Aorta (tissue), 5 donors: Measurements from ENCODE around the gene NUBP2. TPM values are rescaled to one million over a fixed set of nuclear protein-coding genes. Genes with fewer than 3 reads are reported as not detected.

Source experiments
- ATAC-seq: fragments of 200-7000 bp; cut with Tn5 transposase; one replicate; pipeline ENCODE4 v1.9.1; 2022; ENCODE audit warnings: moderate library complexity; ENCODE audit not compliant: low FRiP score
- DNase-seq, 2 donors: peaks; one replicate each; pipeline ENCODE4 v3.0.0-alpha.2; 2020
- H3K27ac ChIP-seq, 2 donors: one replicate each; pipeline ENCODE4 v1.5.1; 2013; ENCODE audit warnings: low read length in 2 of 2, mild to moderate bottlenecking in 2 of 2, moderate library complexity in 2 of 2, control low read depth in 1 of 2, inconsistent platforms in 1 of 2, low read depth in 1 of 2
- H3K27me3 ChIP-seq, 2 donors: one replicate each; pipeline ENCODE4 v1.6.1; 2013; ENCODE audit warnings: control low read depth in 1 of 2, low read length in 1 of 2, mild to moderate bottlenecking in 1 of 2, moderate library complexity in 1 of 2; ENCODE audit not compliant: insufficient read depth in 2 of 2, control insufficient read depth in 1 of 2
- H3K36me3 ChIP-seq, 2 donors: one replicate each; pipeline ENCODE4 v1.6.1; 2013; ENCODE audit warnings: control low read depth in 1 of 2, low read length in 1 of 2, mild to moderate bottlenecking in 1 of 2; ENCODE audit not compliant: insufficient read depth in 2 of 2, control insufficient read depth in 1 of 2
- H3K4me1 ChIP-seq, 2 donors: one replicate each; pipeline ENCODE4 v1.6.1; 2013; ENCODE audit warnings: low read length in 2 of 2, control low read depth in 1 of 2, mild to moderate bottlenecking in 1 of 2, moderate library complexity in 1 of 2; ENCODE audit not compliant: insufficient read depth in 2 of 2, control insufficient read depth in 1 of 2
- H3K4me3 ChIP-seq, 2 donors: one replicate each; pipeline ENCODE4 v1.5.1; 2013; ENCODE audit warnings: low read length in 2 of 2, control low read depth in 1 of 2, mild to moderate bottlenecking in 1 of 2
- H3K9me3 ChIP-seq: one replicate; pipeline ENCODE4 v1.6.1; 2013; ENCODE audit warnings: mild to moderate bottlenecking, low read length; ENCODE audit not compliant: control insufficient read depth
- WGBS, 2 donors: extraction: QIAGEN DNeasy Blood & Tissue Kit; methylation state at CpG; one replicate each; pipeline ENCODE4 v1.1.7; 2013; 5-methylcytosine and 5-hydroxymethylcytosine counted together
- intact Hi-C, 2 donors: fragments of 100-400 bp; cut with DNase I; formaldehyde crosslinking; loops; one replicate each; pipeline versions ENCODE4 v1.14.2 to v1.15.0; 2022
- polyA plus RNA-seq, 2 donors: library from polyadenylated mRNA; stranded (reverse); fragments of 200-250 nt; gene quantifications; one replicate each; pipeline ENCODE4 v1.2.3, GENCODE V29; 2013
- total RNA-seq, 2 donors: library from RNA; stranded (reverse); fragmentation: NEBNext Ultra II Directional; extraction: Animal tissue kit (Norgen Biotek cat#: 25700); gene quantifications; one replicate each; pipeline ENCODE4 v1.2.1, GENCODE V29; 2021
- donor health status: healthy with polysubstance abuse.
- donor health status: Bipolar disorder and iron deficiency.
- donor health status: DM: no; HTN: no; CAD: no.
- donor health status: DM: no; HTN: no; CAD: no.
- donor health status: DM: yes; HTN: yes; CAD: no.

The NUBP2 gene
- total and polyA plus RNA-seq, 4 donors: 30.7 to 92.4 (median 44.1) TPM

- Histone ChIP-seq H3K9me3 (no peaks in the 10 kb centered on the region), H3K4me1 (no peaks in the 10 kb centered on the region), H3K27me3 (no peaks in the 10 kb centered on the region), H3K4me3 (no peak overlapping the region), H3K36me3 (peaks cover 0 to 7% of the 10 kb centered on the region in 2 donors), H3K27ac (no peak overlapping the region)
- intact Hi-C loops: no loop called here
- ATAC-seq (no peak), DNase-seq (peak in 1 of 2 donors; percentile 47)
- 81% methylated on average over 34 of the region's 34 CpGs for WGBS, 2 donors
Measured at GRCh38 chr16:1778200-1779179, 4.3 kb upstream of the NUBP2 start.

GRCh38 chr16:1779234-1779701 lies 3.5 kb upstream of the NUBP2 start:
- 77 to 79% methylated on average over 8 of the region's 8 CpGs for WGBS, 2 donors
- no peak overlapping the region for H3K27ac ChIP-seq
- intact Hi-C loops: no loop called here
- H3K4me3 ChIP-seq: no peak overlapping the region
- H3K27me3 ChIP-seq: no peaks in the 10 kb centered on the region
- no peaks in the 10 kb centered on the region for H3K4me1 ChIP-seq
- H3K9me3 ChIP-seq: no peaks in the 10 kb centered on the region
- ATAC-seq: no peak
- DNase-seq: no peak
- peaks cover 0 to 7% of the 10 kb centered on the region in 2 donors for H3K36me3 ChIP-seq

- WGBS, 2 donors: 75 to 79% methylated on average over 25 to 27 of the region's 27 CpGs
- intact Hi-C loops: loop anchor here in 1 of 2 donors (5.0 kb wide), 2 partner anchors 47 to 473 kb away; partner anchors contain the start of genes FAHD1, HAGH and UBE2I
- H3K27me3 ChIP-seq: no peaks in the 10 kb centered on the region
- no peak overlapping the region for H3K4me3 ChIP-seq
- H3K36me3 ChIP-seq: peaks cover 0 to 7% of the 10 kb centered on the region in 2 donors
- H3K9me3 ChIP-seq: no peaks in the 10 kb centered on the region
- ATAC-seq (no peak), DNase-seq (peak in 1 of 2 donors; percentile 38)
- no peaks in the 10 kb centered on the region for H3K4me1 ChIP-seq
- no peak overlapping the region for H3K27ac ChIP-seq
Measured at GRCh38 chr16:1779741-1780676, 2.8 kb upstream of the NUBP2 start.

DNA sequence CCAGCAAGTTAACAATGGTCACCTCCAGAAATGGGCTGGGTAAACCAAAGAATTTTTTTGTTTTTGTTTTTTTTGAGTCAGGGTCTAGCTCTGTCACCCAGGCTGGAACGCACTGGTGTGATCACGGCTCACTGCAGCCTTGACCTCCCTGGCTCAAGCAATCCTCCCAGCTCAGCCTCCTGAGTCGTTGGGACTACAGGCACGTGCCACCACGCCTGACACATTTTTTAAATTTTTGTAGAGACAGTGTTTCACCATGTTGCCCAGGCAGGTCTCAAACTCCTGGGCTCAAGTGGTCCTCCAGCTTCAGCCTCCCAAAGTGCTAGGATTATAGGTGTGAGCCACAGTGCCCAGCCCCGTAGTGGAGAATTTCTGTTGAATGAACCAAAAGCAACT lies 2.1 kb upstream of the NUBP2 start:
- WGBS, 2 donors: 67 to 69% methylated on average over 6 of the region's 6 CpGs
- DNase-seq: peak in 1 of 2 donors; percentile 24
- no peaks in the 10 kb centered on the region for H3K4me1 ChIP-seq
- ATAC-seq: no peak
- H3K4me3 ChIP-seq: no peak overlapping the region
- intact Hi-C loops: loop anchor here in 1 of 2 donors (5.0 kb wide), 2 partner anchors 47 to 473 kb away; partner anchors contain the start of genes FAHD1, HAGH and UBE2I
- H3K27me3 ChIP-seq: no peaks in the 10 kb centered on the region
- no peaks in the 10 kb centered on the region for H3K9me3 ChIP-seq
- no peak overlapping the region for H3K27ac ChIP-seq
- peaks cover 0 to 7% of the 10 kb centered on the region in 2 donors for H3K36me3 ChIP-seq

- Histone ChIP-seq H3K4me1 (no peaks in the 10 kb centered on the region), H3K36me3 (peaks cover 0 to 7% of the 10 kb centered on the region in 2 donors), H3K27me3 (no peaks in the 10 kb centered on the region), H3K9me3 (no peaks in the 10 kb centered on the region), H3K4me3 (peak overlapping the region in 1 of 2 donors; percentile 77), H3K27ac (no peak overlapping the region)
- intact Hi-C loops: loop anchor here in 1 of 2 donors (5.0 kb wide), 2 partner anchors 46 to 474 kb away; partner anchors contain the start of genes FAHD1, HAGH and UBE2I
- ATAC-seq: no peak
- WGBS, 2 donors: 58 to 59% methylated on average over 20 of the region's 20 CpGs
- peak in 1 of 2 donors; percentile 50 for DNase-seq
Measured at GRCh38 chr16:1781254-1781653, 1.5 kb upstream of the NUBP2 start.

DNA sequence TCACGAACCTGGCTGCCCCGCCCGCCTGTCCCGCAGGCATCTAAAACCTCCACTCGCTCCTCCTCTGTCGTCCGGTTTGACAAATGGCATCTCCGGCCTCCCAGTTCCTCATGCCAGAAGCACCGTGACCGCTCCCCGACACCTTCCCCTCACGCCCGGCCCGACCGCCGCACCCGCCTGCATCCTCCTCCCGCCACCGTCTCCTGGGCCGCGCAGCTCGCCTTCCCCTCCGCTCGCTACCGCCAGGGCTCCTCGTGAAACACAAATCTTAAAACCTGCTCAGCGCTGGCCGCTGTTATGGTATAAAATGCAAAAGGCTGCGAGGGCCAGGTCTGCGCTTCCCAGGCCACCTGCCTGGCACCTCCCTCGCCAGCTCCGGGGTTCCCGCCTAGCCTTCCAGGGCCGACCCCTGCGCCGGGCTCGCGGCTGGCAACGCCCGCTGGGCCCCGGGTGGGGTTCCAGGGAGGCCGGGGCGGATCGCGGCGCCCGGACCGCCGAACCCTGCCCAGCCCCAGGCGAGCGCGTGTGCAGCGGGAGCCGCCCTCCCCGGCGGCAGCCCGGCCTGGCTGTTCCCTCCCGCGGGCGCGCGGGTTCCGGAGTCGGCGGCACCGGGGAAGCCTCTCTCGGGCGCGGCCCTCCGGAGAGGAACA lies 877 bp upstream of the NUBP2 start:
- Histone ChIP-seq H3K36me3 (peaks cover 0 to 5% of the 10 kb centered on the region in 2 donors), H3K4me1 (no peaks in the 10 kb centered on the region), H3K27ac (peak overlapping the region in 1 of 2 donors; percentile 34), H3K9me3 (no peaks in the 10 kb centered on the region), H3K4me3 (peak overlapping the region; percentile 68 to 77), H3K27me3 (no peaks in the 10 kb centered on the region)
- DNase-seq (peak in 1 of 2 donors; percentile 64), ATAC-seq (peak; percentile 6)
- intact Hi-C loops: loop anchor here in 1 of 2 donors (5.0 kb wide), 2 partner anchors 45 to 475 kb away; partner anchors contain the start of genes FAHD1, HAGH and UBE2I
- 1% methylated on average over 50 to 70 of the region's 70 CpGs for WGBS, 2 donors

DNA sequence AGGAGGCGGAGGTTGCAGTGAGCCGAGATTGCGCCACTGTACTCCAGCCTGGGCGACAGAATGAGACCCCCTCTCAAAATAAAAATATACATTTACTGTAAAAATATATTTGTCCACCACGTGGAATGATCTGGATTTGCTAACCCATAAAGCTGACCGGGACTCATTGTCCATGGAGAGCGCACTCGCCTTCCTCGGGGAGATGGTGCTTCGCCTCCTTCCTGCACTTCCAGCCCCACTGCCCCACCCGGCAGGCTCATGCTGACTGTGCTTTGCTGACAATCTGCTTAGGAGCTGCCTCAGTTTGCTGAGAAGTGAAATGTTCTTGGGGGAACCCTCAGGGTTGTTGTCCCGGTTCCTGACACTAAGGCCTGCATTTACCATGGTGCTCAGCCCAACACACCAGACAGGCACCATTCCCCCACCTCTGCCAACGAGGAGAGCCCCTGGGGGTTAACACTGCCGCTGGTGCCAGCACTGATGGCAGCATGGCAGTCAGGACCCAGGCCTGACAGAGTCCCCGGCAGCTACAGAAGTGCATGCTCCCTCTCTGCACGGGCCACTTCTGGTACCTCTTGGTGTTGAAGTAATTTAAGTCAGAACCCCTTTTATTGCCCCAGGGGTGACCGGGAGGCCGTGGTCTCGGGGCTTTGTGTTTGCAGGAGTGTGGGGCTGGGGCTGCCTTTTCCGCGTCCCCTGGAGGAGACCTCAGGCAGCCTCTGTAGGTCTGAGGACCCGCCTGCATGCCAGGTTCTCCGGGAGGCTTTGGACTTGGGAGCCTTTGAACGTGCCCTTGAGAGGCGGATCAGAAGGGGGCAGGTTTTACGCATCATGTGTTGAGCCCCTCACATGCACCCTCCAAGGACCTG lies 2.5 kb downstream of the NUBP2 start:
- WGBS, 2 donors: 85% methylated on average over 26 of the region's 26 CpGs
- intact Hi-C loops: loop anchor here in 1 of 2 donors (5.0 kb wide), 2 partner anchors 42 to 478 kb away; partner anchors contain the start of genes FAHD1, HAGH and UBE2I
- Histone ChIP-seq H3K36me3 (no peaks in the 10 kb centered on the region), H3K4me3 (no peak overlapping the region), H3K9me3 (no peaks in the 10 kb centered on the region), H3K4me1 (no peaks in the 10 kb centered on the region), H3K27me3 (no peaks in the 10 kb centered on the region), H3K27ac (no peak overlapping the region)
- ATAC-seq (no peak), DNase-seq (no peak)
